A549 (cell line): Measurements from ENCODE around the gene NR1H4.

Source experiments
- MAZ ChIP-seq: fragments of 150-350 bp; IDR thresholded peaks from 2 replicates; pipeline ENCODE4 v1.6.1; 2014; ENCODE audit warnings: antibody characterized with exemption, low read depth, low read length, borderline replicate concordance
- NPAS2 ChIP-seq: fragments of 250-450 bp; sonication (Bioruptor Pico); IDR thresholded peaks from 2 replicates; pipeline ENCODE4 v1.8.0; 2022; ENCODE audit warnings: mild to moderate bottlenecking, moderate library complexity, borderline replicate concordance
- NR3C1 ChIP-seq: fragments of >200 bp; sonication (Bioruptor Twin); formaldehyde crosslinking; IDR thresholded peaks from 3 replicates; pipeline ENCODE4 v1.6.1; 2017
- RAD21 ChIP-seq, 2 experiments: fragments of >200 bp in 1 of 2; sonication (Bioruptor Twin) in 1 of 2; formaldehyde crosslinking in 1 of 2; IDR thresholded peaks in 1 of 2; conservative IDR thresholded peaks in 1 of 2; 2 replicates in 1 of 2; 3 replicates in 1 of 2; pipeline ENCODE4 v1.6.1; 2012 to 2018; ENCODE audit warnings: inconsistent platforms in 1 of 2
- RCOR1 ChIP-seq: fragments of 150-350 bp; IDR thresholded peaks from 2 replicates; pipeline ENCODE4 v1.6.1; 2014; ENCODE audit warnings: antibody characterized with exemption, low read length, low read depth
- RNF2 ChIP-seq: fragments of 200-600 bp; sonication (generic); IDR thresholded peaks from 2 replicates; pipeline ENCODE4 v1.6.1; 2016; ENCODE audit warnings: low read depth, mild to moderate bottlenecking, antibody characterized with exemption, moderate library complexity, borderline replicate concordance
- SMC3 ChIP-seq: fragments of >200 bp; sonication (Bioruptor Twin); formaldehyde crosslinking; IDR thresholded peaks from 3 replicates; pipeline ENCODE4 v1.6.1; 2018; ENCODE audit warnings: inconsistent platforms
- TFCP2L1 ChIP-seq: fragments of 250-450 bp; sonication (Bioruptor Pico); IDR thresholded peaks from 2 replicates; pipeline ENCODE4 v1.5.0; 2021; ENCODE audit warnings: mild to moderate bottlenecking
- TF ChIP-seq, protein P1 (sequence below): fragments of >200 bp; sonication (Bioruptor Twin); formaldehyde crosslinking; IDR thresholded peaks from 3 replicates; pipeline ENCODE4 v1.5.1; 2016
- TF ChIP-seq, protein P2 (sequence below): fragments of 200-600 bp; sonication (generic); IDR thresholded peaks from 2 replicates; pipeline ENCODE4 v1.6.1; 2016; ENCODE audit warnings: antibody characterized with exemption, mild to moderate bottlenecking, moderate library complexity
- TF ChIP-seq, protein P3 (sequence below): IDR thresholded peaks from 2 replicates; pipeline ENCODE4 v1.6.1; 2012

DNA sequence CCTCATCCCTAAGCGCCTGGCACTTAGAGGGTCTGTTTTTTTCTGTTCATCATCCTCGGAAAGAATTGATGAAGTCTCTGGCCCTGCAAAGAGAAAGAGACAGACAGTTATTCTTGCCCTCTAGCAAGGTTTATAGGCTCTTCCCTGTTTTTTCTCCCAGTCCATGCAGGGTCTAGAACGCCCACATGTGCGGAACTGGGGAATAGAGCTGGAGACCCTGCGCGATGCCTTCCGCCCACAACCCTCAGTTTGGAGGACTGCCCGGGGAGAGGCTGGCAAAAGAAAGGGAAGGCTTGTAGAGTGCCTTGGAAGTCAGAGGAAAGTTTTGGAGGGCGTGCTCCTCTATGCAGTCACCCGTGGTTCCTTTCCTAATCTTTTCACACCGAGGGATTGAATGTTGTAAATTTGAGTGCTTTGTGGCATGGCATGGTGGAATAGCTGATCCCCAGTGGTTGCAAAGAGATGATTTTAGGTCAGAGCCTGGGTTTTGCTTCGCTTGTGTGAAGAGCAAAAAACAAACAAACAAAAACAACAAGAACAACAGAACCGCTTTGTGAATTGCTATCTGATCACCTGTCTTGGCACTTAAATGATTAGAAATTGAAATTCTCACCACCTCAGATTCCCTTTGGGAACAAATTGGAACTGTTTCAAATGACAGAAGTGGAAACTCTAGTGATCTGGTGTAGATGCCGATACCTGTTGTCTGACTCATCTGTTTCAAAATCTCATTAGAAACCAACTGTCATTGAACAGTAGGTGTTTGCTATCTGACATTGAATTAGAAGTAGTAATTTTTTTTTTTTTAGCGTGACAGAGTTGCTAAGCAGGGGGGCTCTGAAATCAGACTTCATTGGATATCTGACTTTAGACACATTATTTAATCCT, 100.8 kb downstream of the NR1H4 start:
- TF ChIP-seq NR3C1 (no peak), NPAS2 (no peak), RAD21 (conservative IDR thresholded peaks at IDR 0.05 in 1 of 2, IDR thresholded peaks at IDR 0.05 in 1 of 2) (no peak), TFCP2L1 (CRISPR knock-in tag) (no peak), SMC3 (no peak), RNF2 (no peak), MAZ (no peak), RCOR1 (no peak)
- TF ChIP-seq, protein P1, sequence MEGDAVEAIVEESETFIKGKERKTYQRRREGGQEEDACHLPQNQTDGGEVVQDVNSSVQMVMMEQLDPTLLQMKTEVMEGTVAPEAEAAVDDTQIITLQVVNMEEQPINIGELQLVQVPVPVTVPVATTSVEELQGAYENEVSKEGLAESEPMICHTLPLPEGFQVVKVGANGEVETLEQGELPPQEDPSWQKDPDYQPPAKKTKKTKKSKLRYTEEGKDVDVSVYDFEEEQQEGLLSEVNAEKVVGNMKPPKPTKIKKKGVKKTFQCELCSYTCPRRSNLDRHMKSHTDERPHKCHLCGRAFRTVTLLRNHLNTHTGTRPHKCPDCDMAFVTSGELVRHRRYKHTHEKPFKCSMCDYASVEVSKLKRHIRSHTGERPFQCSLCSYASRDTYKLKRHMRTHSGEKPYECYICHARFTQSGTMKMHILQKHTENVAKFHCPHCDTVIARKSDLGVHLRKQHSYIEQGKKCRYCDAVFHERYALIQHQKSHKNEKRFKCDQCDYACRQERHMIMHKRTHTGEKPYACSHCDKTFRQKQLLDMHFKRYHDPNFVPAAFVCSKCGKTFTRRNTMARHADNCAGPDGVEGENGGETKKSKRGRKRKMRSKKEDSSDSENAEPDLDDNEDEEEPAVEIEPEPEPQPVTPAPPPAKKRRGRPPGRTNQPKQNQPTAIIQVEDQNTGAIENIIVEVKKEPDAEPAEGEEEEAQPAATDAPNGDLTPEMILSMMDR = no peak
- TF ChIP-seq, protein P2, sequence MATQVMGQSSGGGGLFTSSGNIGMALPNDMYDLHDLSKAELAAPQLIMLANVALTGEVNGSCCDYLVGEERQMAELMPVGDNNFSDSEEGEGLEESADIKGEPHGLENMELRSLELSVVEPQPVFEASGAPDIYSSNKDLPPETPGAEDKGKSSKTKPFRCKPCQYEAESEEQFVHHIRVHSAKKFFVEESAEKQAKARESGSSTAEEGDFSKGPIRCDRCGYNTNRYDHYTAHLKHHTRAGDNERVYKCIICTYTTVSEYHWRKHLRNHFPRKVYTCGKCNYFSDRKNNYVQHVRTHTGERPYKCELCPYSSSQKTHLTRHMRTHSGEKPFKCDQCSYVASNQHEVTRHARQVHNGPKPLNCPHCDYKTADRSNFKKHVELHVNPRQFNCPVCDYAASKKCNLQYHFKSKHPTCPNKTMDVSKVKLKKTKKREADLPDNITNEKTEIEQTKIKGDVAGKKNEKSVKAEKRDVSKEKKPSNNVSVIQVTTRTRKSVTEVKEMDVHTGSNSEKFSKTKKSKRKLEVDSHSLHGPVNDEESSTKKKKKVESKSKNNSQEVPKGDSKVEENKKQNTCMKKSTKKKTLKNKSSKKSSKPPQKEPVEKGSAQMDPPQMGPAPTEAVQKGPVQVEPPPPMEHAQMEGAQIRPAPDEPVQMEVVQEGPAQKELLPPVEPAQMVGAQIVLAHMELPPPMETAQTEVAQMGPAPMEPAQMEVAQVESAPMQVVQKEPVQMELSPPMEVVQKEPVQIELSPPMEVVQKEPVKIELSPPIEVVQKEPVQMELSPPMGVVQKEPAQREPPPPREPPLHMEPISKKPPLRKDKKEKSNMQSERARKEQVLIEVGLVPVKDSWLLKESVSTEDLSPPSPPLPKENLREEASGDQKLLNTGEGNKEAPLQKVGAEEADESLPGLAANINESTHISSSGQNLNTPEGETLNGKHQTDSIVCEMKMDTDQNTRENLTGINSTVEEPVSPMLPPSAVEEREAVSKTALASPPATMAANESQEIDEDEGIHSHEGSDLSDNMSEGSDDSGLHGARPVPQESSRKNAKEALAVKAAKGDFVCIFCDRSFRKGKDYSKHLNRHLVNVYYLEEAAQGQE = no peak
- TF ChIP-seq, protein P3, sequence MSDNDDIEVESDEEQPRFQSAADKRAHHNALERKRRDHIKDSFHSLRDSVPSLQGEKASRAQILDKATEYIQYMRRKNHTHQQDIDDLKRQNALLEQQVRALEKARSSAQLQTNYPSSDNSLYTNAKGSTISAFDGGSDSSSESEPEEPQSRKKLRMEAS = no peak
